ENCODE measurements around the gene SCGB1D1. TPM values are rescaled to one million over a fixed set of nuclear protein-coding genes. Genes with fewer than 3 reads are reported as not detected.

The SCGB1D1 gene
- total RNA-seq, 1 donor from 2014 or later = not detected

- no peaks in the 10 kb centered on the region for H3K27me3 ChIP-seq (ENCODE audit: low read depth)
- H3K27ac ChIP-seq (replicated peaks) = no peak overlapping the region
- H3K36me3 ChIP-seq = peaks cover 79% of the 10 kb centered on the region
- TF ChIP-seq, protein P1, sequence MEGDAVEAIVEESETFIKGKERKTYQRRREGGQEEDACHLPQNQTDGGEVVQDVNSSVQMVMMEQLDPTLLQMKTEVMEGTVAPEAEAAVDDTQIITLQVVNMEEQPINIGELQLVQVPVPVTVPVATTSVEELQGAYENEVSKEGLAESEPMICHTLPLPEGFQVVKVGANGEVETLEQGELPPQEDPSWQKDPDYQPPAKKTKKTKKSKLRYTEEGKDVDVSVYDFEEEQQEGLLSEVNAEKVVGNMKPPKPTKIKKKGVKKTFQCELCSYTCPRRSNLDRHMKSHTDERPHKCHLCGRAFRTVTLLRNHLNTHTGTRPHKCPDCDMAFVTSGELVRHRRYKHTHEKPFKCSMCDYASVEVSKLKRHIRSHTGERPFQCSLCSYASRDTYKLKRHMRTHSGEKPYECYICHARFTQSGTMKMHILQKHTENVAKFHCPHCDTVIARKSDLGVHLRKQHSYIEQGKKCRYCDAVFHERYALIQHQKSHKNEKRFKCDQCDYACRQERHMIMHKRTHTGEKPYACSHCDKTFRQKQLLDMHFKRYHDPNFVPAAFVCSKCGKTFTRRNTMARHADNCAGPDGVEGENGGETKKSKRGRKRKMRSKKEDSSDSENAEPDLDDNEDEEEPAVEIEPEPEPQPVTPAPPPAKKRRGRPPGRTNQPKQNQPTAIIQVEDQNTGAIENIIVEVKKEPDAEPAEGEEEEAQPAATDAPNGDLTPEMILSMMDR (IDR thresholded peaks at IDR 0.05; ENCODE audit: borderline replicate concordance) = no peak
- H3K4me3 ChIP-seq = no peak overlapping the region
- no peaks in the 10 kb centered on the region for H3K9me3 ChIP-seq (replicated peaks)
- no peak for DNase-seq
- peaks cover 17% of the 10 kb centered on the region for H3K4me1 ChIP-seq
- intact Hi-C loops (cut with micrococcal nuclease) = no loop called here
Measured at GRCh38 chr11:62148271-62148980, 41.6 kb upstream of the SCGB1D1 start.

- Histone ChIP-seq H3K27me3 (ENCODE audit: low read depth) (no peaks in the 10 kb centered on the region), H3K36me3 (peaks cover 71% of the 10 kb centered on the region), H3K9me3 (replicated peaks) (no peaks in the 10 kb centered on the region), H3K4me1 (peaks cover 17% of the 10 kb centered on the region), H3K27ac (replicated peaks) (no peak overlapping the region), H3K4me3 (no peak overlapping the region)
- intact Hi-C loops (cut with micrococcal nuclease) = no loop called here
- no peak for DNase-seq
- TF ChIP-seq, protein P1 (IDR thresholded peaks at IDR 0.05; ENCODE audit: borderline replicate concordance) = no peak
Measured at GRCh38 chr11:62149986-62150886, 39.8 kb upstream of the SCGB1D1 start.

GRCh38 chr11:62150887-62151736, 38.9 kb upstream of the SCGB1D1 start:
- TF ChIP-seq, protein P1 (IDR thresholded peaks at IDR 0.05; ENCODE audit: borderline replicate concordance) = no peak
- Histone ChIP-seq H3K36me3 (peaks cover 63% of the 10 kb centered on the region), H3K4me3 (no peak overlapping the region), H3K27me3 (ENCODE audit: low read depth) (no peaks in the 10 kb centered on the region), H3K9me3 (replicated peaks) (no peaks in the 10 kb centered on the region), H3K4me1 (peaks cover 17% of the 10 kb centered on the region), H3K27ac (replicated peaks) (no peak overlapping the region)
- intact Hi-C loops (cut with micrococcal nuclease) = no loop called here
- DNase-seq = no peak

DNA sequence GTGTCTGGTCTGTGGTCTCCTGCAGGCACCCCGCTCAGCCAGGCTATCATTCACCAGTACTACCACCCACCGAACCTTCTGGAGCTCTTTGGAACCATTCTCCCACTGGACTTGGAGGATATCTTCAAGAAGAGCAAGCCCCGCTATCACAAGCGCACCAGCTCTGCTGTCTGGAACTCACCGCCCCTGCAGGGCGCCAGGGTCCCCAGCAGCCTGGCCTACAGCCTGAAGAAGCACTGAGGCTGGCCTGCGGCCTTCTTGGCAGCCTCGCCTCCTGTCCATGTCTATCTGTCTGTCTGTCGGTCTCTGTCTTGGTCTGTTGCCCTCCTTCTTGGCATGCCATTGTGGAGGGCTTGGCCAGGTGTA, 38.3 kb upstream of the SCGB1D1 start:
- H3K27ac ChIP-seq (replicated peaks) = no peak overlapping the region
- no peak for DNase-seq
- TF ChIP-seq, protein P1 (IDR thresholded peaks at IDR 0.05; ENCODE audit: borderline replicate concordance) = no peak
- no peaks in the 10 kb centered on the region for H3K27me3 ChIP-seq (ENCODE audit: low read depth)
- H3K4me1 ChIP-seq = peaks cover 17% of the 10 kb centered on the region
- no peaks in the 10 kb centered on the region for H3K9me3 ChIP-seq (replicated peaks)
- peaks cover 58% of the 10 kb centered on the region for H3K36me3 ChIP-seq
- intact Hi-C loops (cut with micrococcal nuclease) = no loop called here
- no peak overlapping the region for H3K4me3 ChIP-seq
